Activated T-helper 2 cell treated with anti-CD3 and anti-CD28 coated beads, Interferon-gamma antibody, Interleukin-2, Interleukin-4, amounts not matched to agents 10 μg/mL and 5 μg/mL and 100 μg/mL, durations not matched to agents 14 hours and 24 hours and 36 hours (primary cell): ENCODE data around the gene SLC66A1. TPM values are rescaled to one million over a fixed set of nuclear protein-coding genes. Genes with fewer than 3 reads are reported as not detected.
A peak's percentile ranks its signal among the peaks of the same experiment; 100 is the strongest.

Source experiments
- DNase-seq: peaks from one replicate; pipeline ENCODE4 v3.0.0; 2021; ENCODE audit warnings: low spot score
- H3K27ac Mint-ChIP-seq: one replicate; pipeline ENCODE4 v1.8.0; 2021; ENCODE audit warnings: mixed read lengths
- H3K27me3 Mint-ChIP-seq: one replicate; pipeline ENCODE4 v1.8.0; 2021; ENCODE audit warnings: low read depth, mixed read lengths
- H3K36me3 Mint-ChIP-seq: one replicate; pipeline ENCODE4 v1.8.0; 2021; ENCODE audit warnings: low read depth, mixed read lengths
- H3K4me1 Mint-ChIP-seq: one replicate; pipeline ENCODE4 v1.8.0; 2021; ENCODE audit warnings: low read depth, mixed read lengths
- H3K4me3 Mint-ChIP-seq: one replicate; pipeline ENCODE4 v1.8.0; 2021; ENCODE audit warnings: low read depth, mild to moderate bottlenecking, moderate library complexity, mixed read lengths
- H3K9me3 Mint-ChIP-seq: one replicate; pipeline ENCODE4 v1.8.0; 2021; ENCODE audit warnings: mixed read lengths
- intact Hi-C: fragments of 100-400 bp; cut with micrococcal nuclease; formaldehyde crosslinking; loops from one replicate; pipeline ENCODE4 v1.15.1; 2023
- total RNA-seq: library from RNA; stranded (reverse); gene quantifications from 2 replicates; pipeline ENCODE4 v1.2.3, GENCODE V29; 2022

Gene SLC66A1
- total RNA-seq, 1 donor from 2014 or later = 12.1 TPM

- Mint-ChIP-seq H3K36me3 (peaks cover 6% of the 10 kb centered on the region), H3K4me3 (no peak overlapping the region), H3K4me1 (peaks cover 12% of the 10 kb centered on the region), H3K27me3 (no peaks in the 10 kb centered on the region), H3K9me3 (no peaks in the 10 kb centered on the region), H3K27ac (no peak overlapping the region)
- intact Hi-C loops = no loop called here
- DNase-seq = no peak
Observed at GRCh38 chr1:19332832-19333231, 20.7 kb downstream of the SLC66A1 start.

- Mint-ChIP-seq H3K27ac (no peak overlapping the region), H3K9me3 (no peaks in the 10 kb centered on the region), H3K4me1 (peaks cover 12% of the 10 kb centered on the region), H3K27me3 (no peaks in the 10 kb centered on the region), H3K4me3 (no peak overlapping the region), H3K36me3 (peaks cover 13% of the 10 kb centered on the region)
- intact Hi-C loops = no loop called here
- DNase-seq = no peak
Observed at GRCh38 chr1:19333587-19334354, 21.6 kb downstream of the SLC66A1 start.

- H3K27ac Mint-ChIP-seq = peak overlapping the region; percentile 78
- H3K36me3 Mint-ChIP-seq = peaks cover 32% of the 10 kb centered on the region
- intact Hi-C loops = no loop called here
- H3K27me3 Mint-ChIP-seq = no peaks in the 10 kb centered on the region
- H3K4me1 Mint-ChIP-seq = peaks cover 17% of the 10 kb centered on the region
- H3K9me3 Mint-ChIP-seq = no peaks in the 10 kb centered on the region
- DNase-seq = no peak
- no peak overlapping the region for H3K4me3 Mint-ChIP-seq
Observed at GRCh38 chr1:19336543-19336942, 24.4 kb downstream of the SLC66A1 start.

DNA sequence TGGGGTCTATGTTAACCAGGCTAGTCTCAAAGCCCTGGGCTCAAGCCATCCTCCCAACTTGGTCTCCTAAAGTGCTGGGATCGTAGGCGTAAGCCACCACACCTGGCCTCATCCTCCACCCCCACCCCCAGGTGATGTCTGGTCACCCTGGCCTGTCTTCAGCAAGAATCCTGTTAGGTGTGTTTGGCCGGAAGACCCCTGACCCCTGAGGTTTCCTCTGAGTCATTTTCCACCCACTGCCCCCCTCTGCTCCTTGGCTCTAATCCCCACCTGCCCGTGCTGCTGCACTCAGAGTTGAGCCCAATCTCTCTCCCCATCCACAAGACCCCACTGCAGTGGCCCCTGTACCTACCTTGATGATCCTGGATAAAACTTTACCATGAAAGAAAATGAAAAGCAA, 25.2 kb downstream of the SLC66A1 start:
- intact Hi-C loops = no loop called here
- Mint-ChIP-seq H3K9me3 (no peaks in the 10 kb centered on the region), H3K4me3 (no peak overlapping the region), H3K36me3 (peaks cover 34% of the 10 kb centered on the region), H3K4me1 (peaks cover 17% of the 10 kb centered on the region), H3K27me3 (no peaks in the 10 kb centered on the region), H3K27ac (peak overlapping the region; percentile 53)
- DNase-seq = no peak

- no peak for DNase-seq
- peaks cover 17% of the 10 kb centered on the region for H3K4me1 Mint-ChIP-seq
- peaks cover 41% of the 10 kb centered on the region for H3K36me3 Mint-ChIP-seq
- no peak overlapping the region for H3K27ac Mint-ChIP-seq
- H3K9me3 Mint-ChIP-seq = no peaks in the 10 kb centered on the region
- intact Hi-C loops = no loop called here
- no peak overlapping the region for H3K4me3 Mint-ChIP-seq
- no peaks in the 10 kb centered on the region for H3K27me3 Mint-ChIP-seq
Observed at GRCh38 chr1:19338323-19338762, 26.2 kb downstream of the SLC66A1 start.

- H3K27me3 Mint-ChIP-seq = no peaks in the 10 kb centered on the region
- no peak overlapping the region for H3K27ac Mint-ChIP-seq
- no peak for DNase-seq
- H3K4me3 Mint-ChIP-seq = no peak overlapping the region
- peaks cover 17% of the 10 kb centered on the region for H3K4me1 Mint-ChIP-seq
- intact Hi-C loops = no loop called here
- peaks cover 48% of the 10 kb centered on the region for H3K36me3 Mint-ChIP-seq
- H3K9me3 Mint-ChIP-seq = no peaks in the 10 kb centered on the region
Observed at GRCh38 chr1:19339214-19339861, 27.2 kb downstream of the SLC66A1 start.

DNA sequence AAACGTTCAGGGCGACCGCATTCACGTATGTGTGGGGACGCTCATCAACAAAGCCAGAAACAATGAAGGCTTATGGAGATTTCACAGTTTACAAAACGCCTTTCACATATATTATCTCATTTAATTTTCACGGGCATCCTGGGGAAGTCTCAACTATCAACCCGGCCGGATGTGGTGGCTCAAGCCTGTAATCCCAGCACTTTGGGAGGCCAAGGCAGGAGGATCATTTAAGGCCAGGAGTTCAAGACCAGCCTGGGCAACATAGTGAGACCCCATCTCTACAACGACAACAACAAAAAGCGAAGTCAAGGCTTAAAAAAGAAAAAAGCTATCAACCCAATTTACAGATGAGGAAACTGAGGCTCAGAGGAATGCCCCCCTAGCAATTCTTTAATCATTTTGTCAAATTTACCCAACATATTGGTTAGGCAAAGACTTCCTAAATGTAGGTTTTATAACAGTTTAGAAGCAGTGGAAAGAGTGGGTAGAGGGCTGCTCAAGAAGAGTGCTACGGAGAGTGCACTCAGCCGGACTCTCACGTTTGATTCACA, 28.3 kb downstream of the SLC66A1 start:
- intact Hi-C loops = loop anchor here (5.0 kb wide), 2 partner anchors 242 to 312 kb away; no protein-coding TSS in a partner anchor
- Mint-ChIP-seq H3K27ac (no peak overlapping the region), H3K4me1 (peaks cover 17% of the 10 kb centered on the region), H3K36me3 (peaks cover 54% of the 10 kb centered on the region), H3K4me3 (no peak overlapping the region), H3K9me3 (no peaks in the 10 kb centered on the region), H3K27me3 (no peaks in the 10 kb centered on the region)
- DNase-seq = no peak

DNA sequence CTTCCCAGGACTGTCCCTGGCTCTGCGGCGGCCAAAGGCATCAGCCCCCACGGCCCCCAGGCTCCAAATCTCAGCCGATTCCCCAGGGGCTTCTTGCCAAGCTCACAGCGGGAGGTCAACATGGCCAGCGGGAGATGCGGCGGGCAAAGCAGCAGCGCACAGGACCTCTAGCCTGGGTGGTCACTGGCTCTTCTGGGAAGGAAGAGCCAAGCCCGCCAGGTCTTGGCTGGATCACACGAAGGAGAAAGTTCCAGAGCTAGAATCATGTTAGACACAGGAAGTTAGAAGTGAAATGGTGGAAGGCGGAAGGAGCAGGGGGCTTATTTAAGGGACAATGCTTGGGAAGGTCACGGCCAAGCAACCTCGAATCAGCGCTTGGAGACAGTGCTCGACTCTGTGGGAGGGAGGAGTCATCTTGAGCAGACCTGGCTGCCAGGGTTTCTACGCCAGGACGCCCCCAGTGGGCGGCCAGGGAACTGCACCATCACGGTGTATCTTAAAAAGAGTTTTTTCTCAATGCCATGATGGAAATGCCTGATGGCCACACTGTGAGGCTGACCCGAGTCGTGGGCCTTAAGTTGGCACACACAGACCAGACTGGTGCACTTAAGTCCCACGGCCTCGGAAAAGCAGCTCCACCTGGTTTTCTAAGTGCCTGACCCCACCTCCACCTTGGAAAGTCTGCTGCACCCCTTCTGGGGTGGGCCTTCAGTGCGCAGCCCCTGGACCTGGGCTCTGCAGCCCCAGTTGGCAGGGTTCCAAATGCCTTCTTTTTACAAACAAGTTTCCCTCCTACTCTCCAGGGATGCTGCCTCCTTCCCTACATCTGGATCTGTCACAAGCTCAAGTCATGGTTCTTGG, 29.3 kb downstream of the SLC66A1 start:
- H3K36me3 Mint-ChIP-seq = peaks cover 59% of the 10 kb centered on the region
- intact Hi-C loops = loop anchor here (5.0 kb wide), 2 partner anchors 241 to 311 kb away; no protein-coding TSS in a partner anchor
- peak overlapping the region; percentile 51 for H3K27ac Mint-ChIP-seq
- peak; percentile 64 for DNase-seq
- no peaks in the 10 kb centered on the region for H3K27me3 Mint-ChIP-seq
- no peaks in the 10 kb centered on the region for H3K9me3 Mint-ChIP-seq
- H3K4me3 Mint-ChIP-seq = no peak overlapping the region
- H3K4me1 Mint-ChIP-seq = peaks cover 14% of the 10 kb centered on the region

DNA sequence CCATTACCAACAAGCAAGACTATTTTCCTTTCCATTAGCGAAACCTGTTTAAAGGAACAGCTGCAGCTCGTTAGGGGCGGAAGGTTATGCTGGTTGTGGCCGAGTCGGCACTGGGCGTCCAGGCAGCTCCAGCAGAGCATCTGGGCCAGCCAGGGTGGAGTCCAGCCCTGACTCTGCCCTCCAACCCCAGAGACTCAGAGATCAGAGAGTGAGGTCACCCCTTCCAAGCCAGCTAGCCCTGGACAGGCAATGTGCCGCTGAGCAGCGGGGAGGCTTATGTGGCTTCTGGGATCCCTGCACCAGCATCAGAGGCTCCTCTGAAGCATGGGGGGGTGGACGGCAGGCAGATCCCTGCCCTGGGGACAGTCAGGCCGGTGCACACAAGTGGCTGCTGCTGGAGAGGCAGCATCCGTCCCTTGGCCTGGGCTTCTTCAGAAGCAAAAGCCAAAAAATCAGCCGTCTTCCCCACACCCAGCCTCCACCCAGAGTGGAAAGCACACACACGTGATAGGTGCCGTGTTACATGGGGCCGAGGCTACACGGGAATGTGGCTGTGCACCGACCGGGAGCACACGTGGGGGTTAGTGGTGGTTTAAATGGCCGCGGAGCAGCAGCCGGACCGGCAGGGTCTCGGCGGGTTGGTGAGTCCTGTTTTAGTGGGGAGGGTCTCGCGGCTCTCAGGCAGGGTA, 30.1 kb downstream of the SLC66A1 start:
- no peaks in the 10 kb centered on the region for H3K27me3 Mint-ChIP-seq
- H3K4me3 Mint-ChIP-seq = no peak overlapping the region
- H3K27ac Mint-ChIP-seq = no peak overlapping the region
- peaks cover 9% of the 10 kb centered on the region for H3K4me1 Mint-ChIP-seq
- H3K36me3 Mint-ChIP-seq = peaks cover 59% of the 10 kb centered on the region
- no peak for DNase-seq
- intact Hi-C loops = loop anchor here (5.0 kb wide), 2 partner anchors 240 to 310 kb away; no protein-coding TSS in a partner anchor
- H3K9me3 Mint-ChIP-seq = no peaks in the 10 kb centered on the region

- H3K4me1 Mint-ChIP-seq = peaks cover 5% of the 10 kb centered on the region
Observed at GRCh38 chr1:19342894-19343616, 30.9 kb downstream of the SLC66A1 start.

GRCh38 chr1:19343617-19344350, 31.7 kb downstream of the SLC66A1 start:
- Mint-ChIP-seq H3K36me3 (peaks cover 51% of the 10 kb centered on the region), H3K27me3 (no peaks in the 10 kb centered on the region), H3K4me3 (no peak overlapping the region), H3K4me1 (peaks cover 5% of the 10 kb centered on the region), H3K27ac (no peak overlapping the region), H3K9me3 (no peaks in the 10 kb centered on the region)
- intact Hi-C loops = loop anchor here (5.0 kb wide), 2 partner anchors 239 to 309 kb away; no protein-coding TSS in a partner anchor
- DNase-seq = no peak

More at GRCh38 chr1:19342894-19343616, 30.9 kb downstream of the SLC66A1 start:
- DNase-seq = no peak
- Mint-ChIP-seq H3K27ac (no peak overlapping the region), H3K36me3 (peaks cover 51% of the 10 kb centered on the region), H3K27me3 (no peaks in the 10 kb centered on the region), H3K9me3 (no peaks in the 10 kb centered on the region), H3K4me3 (no peak overlapping the region)
- intact Hi-C loops = loop anchor here (5.0 kb wide), 2 partner anchors 239 to 309 kb away; no protein-coding TSS in a partner anchor
